GM10248 (cell line): Measurements from ENCODE around the gene TMC1.

ENCODE experiments used
- CTCF ChIA-PET: fragments of 300-600 bp; sonication (Branson Sonifier 250); formaldehyde crosslinking; extraction: SDS; loops from one replicate; lab custom pipeline; 2021; ENCODE audit warnings: antibody characterized with exemption; lab: Yijun Ruan, JAX
- POLR2A ChIA-PET: fragments of 350-650 bp; sonication (Branson Sonifier 250); formaldehyde crosslinking; extraction: SDS; loops from one replicate; lab custom pipeline; 2020; ENCODE audit warnings: antibody characterized with exemption; lab: Yijun Ruan, JAX
- DNase-seq: peaks from one replicate; pipeline ENCODE4 v3.0.0; 2012; ENCODE audit errors: extremely low spot score
- CTCF ChIP-seq: IDR thresholded peaks from 2 replicates; pipeline ENCODE4 v1.5.1; 2012; ENCODE audit warnings: mild to moderate bottlenecking, low read depth; ENCODE audit errors: extremely low read depth, missing control alignments, control extremely low read depth

TMC1 gene

GRCh38 chr9:72751541-72751940 is 230.1 kb downstream of the TMC1 start:
- ChIA-PET CTCF (interaction anchor here (1.0 to 1.7 kb wide), 3 partner anchors 13 to 24 kb away, joined by 3 to 4 read pairs (median 3); no protein-coding TSS in a partner anchor), POLR2A (no interaction called here)
- no peak for DNase-seq
- TF ChIP-seq CTCF, result no peak

- TF ChIP-seq CTCF, result peak; percentile 12
- DNase-seq, result no peak
- POLR2A ChIA-PET, result interaction anchor here (0.7 kb wide), 1 partner anchor 388 kb away, joined by 7 read pairs; no protein-coding TSS in a partner anchor
- CTCF ChIA-PET, result interaction anchor here (1.2 to 1.7 kb wide), 4 partner anchors 22 to 474 kb away, joined by 3 to 6 read pairs (median 4); no protein-coding TSS in a partner anchor
These were observed 232.0 kb downstream of the TMC1 start for GRCh38 chr9:72753266-72753893.

GRCh38 chr9:72755836-72756235 is 234.4 kb downstream of the TMC1 start:
- CTCF ChIA-PET, result interaction anchor here (0.7 kb wide), 1 partner anchor 11 kb away, joined by 4 read pairs; no protein-coding TSS in a partner anchor
- no peak for DNase-seq
- POLR2A ChIA-PET, result no interaction called here
- TF ChIP-seq CTCF, result no peak

GRCh38 chr9:72758944-72759343 is 237.5 kb downstream of the TMC1 start:
- no peak for TF ChIP-seq CTCF
- DNase-seq, result no peak
- CTCF ChIA-PET, result interaction anchor here (0.7 kb wide), 1 partner anchor 15 kb away, joined by 3 read pairs; no protein-coding TSS in a partner anchor
- POLR2A ChIA-PET, result no interaction called here

GRCh38 chr9:72763022-72763421 is 241.6 kb downstream of the TMC1 start:
- POLR2A ChIA-PET, result interaction anchor here (0.6 kb wide), 1 partner anchor 10 kb away, joined by 6 read pairs; no protein-coding TSS in a partner anchor
- DNase-seq, result no peak
- CTCF ChIA-PET, result no interaction called here
- no peak for TF ChIP-seq CTCF

- POLR2A ChIA-PET, result no interaction called here
- TF ChIP-seq CTCF, result no peak
- CTCF ChIA-PET, result interaction anchor here (1.1 kb wide), 1 partner anchor 10 kb away, joined by 3 read pairs; no protein-coding TSS in a partner anchor
- no peak for DNase-seq
These were observed 248.1 kb downstream of the TMC1 start for GRCh38 chr9:72769546-72769945.
